ENCODE measurements around the gene IMPG1.

DNA sequence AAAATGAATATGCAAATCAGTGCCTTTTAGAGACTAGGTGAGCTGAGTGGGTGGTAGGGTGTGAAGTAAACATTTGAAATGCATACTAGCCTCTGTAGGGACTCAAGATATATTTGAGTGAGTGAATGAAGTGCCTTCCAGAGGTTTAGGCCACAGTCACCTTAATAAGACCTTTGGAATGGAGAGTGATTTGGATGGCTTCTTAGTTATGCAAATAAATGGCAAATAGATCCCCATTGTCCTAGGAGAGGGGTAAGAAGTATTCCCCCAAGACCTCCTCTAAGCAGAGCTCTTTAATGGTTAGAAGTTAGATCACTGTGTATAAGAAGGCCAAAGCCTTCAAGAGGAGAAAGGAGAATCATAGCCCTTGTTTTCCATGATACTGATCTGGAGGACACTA is 47.8 kb upstream of the IMPG1 start:
- TF ChIP-seq, protein P1, sequence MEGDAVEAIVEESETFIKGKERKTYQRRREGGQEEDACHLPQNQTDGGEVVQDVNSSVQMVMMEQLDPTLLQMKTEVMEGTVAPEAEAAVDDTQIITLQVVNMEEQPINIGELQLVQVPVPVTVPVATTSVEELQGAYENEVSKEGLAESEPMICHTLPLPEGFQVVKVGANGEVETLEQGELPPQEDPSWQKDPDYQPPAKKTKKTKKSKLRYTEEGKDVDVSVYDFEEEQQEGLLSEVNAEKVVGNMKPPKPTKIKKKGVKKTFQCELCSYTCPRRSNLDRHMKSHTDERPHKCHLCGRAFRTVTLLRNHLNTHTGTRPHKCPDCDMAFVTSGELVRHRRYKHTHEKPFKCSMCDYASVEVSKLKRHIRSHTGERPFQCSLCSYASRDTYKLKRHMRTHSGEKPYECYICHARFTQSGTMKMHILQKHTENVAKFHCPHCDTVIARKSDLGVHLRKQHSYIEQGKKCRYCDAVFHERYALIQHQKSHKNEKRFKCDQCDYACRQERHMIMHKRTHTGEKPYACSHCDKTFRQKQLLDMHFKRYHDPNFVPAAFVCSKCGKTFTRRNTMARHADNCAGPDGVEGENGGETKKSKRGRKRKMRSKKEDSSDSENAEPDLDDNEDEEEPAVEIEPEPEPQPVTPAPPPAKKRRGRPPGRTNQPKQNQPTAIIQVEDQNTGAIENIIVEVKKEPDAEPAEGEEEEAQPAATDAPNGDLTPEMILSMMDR (IDR thresholded peaks at IDR 0.05; ENCODE audit: insufficient read depth, low read length) = no peak
- TF ChIP-seq GABPA (IDR thresholded peaks at IDR 0.05; ENCODE audit: low read depth) (no peak), POLR2AphosphoS5 (IDR thresholded peaks at IDR 0.05; ENCODE audit: low read depth) (no peak), SPI1 (IDR thresholded peaks at IDR 0.05; ENCODE audit: borderline replicate concordance, low read depth) (no peak)
- TF ChIP-seq, protein P2, sequence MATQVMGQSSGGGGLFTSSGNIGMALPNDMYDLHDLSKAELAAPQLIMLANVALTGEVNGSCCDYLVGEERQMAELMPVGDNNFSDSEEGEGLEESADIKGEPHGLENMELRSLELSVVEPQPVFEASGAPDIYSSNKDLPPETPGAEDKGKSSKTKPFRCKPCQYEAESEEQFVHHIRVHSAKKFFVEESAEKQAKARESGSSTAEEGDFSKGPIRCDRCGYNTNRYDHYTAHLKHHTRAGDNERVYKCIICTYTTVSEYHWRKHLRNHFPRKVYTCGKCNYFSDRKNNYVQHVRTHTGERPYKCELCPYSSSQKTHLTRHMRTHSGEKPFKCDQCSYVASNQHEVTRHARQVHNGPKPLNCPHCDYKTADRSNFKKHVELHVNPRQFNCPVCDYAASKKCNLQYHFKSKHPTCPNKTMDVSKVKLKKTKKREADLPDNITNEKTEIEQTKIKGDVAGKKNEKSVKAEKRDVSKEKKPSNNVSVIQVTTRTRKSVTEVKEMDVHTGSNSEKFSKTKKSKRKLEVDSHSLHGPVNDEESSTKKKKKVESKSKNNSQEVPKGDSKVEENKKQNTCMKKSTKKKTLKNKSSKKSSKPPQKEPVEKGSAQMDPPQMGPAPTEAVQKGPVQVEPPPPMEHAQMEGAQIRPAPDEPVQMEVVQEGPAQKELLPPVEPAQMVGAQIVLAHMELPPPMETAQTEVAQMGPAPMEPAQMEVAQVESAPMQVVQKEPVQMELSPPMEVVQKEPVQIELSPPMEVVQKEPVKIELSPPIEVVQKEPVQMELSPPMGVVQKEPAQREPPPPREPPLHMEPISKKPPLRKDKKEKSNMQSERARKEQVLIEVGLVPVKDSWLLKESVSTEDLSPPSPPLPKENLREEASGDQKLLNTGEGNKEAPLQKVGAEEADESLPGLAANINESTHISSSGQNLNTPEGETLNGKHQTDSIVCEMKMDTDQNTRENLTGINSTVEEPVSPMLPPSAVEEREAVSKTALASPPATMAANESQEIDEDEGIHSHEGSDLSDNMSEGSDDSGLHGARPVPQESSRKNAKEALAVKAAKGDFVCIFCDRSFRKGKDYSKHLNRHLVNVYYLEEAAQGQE (IDR thresholded peaks at IDR 0.05; ENCODE audit: insufficient replicate concordance, low read depth) = no peak

All from HL-60 (cell line).